ENCODE measurements around the gene MTMR4.

- TF ChIP-seq, protein P1, sequence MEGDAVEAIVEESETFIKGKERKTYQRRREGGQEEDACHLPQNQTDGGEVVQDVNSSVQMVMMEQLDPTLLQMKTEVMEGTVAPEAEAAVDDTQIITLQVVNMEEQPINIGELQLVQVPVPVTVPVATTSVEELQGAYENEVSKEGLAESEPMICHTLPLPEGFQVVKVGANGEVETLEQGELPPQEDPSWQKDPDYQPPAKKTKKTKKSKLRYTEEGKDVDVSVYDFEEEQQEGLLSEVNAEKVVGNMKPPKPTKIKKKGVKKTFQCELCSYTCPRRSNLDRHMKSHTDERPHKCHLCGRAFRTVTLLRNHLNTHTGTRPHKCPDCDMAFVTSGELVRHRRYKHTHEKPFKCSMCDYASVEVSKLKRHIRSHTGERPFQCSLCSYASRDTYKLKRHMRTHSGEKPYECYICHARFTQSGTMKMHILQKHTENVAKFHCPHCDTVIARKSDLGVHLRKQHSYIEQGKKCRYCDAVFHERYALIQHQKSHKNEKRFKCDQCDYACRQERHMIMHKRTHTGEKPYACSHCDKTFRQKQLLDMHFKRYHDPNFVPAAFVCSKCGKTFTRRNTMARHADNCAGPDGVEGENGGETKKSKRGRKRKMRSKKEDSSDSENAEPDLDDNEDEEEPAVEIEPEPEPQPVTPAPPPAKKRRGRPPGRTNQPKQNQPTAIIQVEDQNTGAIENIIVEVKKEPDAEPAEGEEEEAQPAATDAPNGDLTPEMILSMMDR (IDR thresholded peaks at IDR 0.05) = no peak
- TF ChIP-seq POLR2AphosphoS5 (IDR thresholded peaks at IDR 0.05) (no peak), POLR2A (IDR thresholded peaks at IDR 0.05) (no peak), EP300 (IDR thresholded peaks at IDR 0.05) (no peak)
These were observed 34.3 kb downstream of the MTMR4 start for GRCh38 chr17:58480090-58480489.
